Kidney epithelial cell (primary cell): ENCODE data around the gene HINT2. TPM values are rescaled to one million over a fixed set of nuclear protein-coding genes. Genes with fewer than 3 reads are reported as not detected.

Source experiments
- DNase-seq: peaks from one replicate; pipeline ENCODE4 v3.0.0-alpha.2; 2010; ENCODE audit warnings: low read depth
- H3K27me3 ChIP-seq: 2 replicates; pipeline ENCODE4 v1.6.0; 2011; ENCODE audit warnings: low read length; ENCODE audit not compliant: control insufficient read depth, insufficient read depth
- H3K36me3 ChIP-seq: 2 replicates; pipeline ENCODE4 v1.5.1; 2011; ENCODE audit warnings: low read length; ENCODE audit not compliant: control insufficient read depth, insufficient read depth
- H3K4me3 ChIP-seq: 2 replicates; pipeline ENCODE4 v1.5.1; 2011; ENCODE audit warnings: low read depth, mild to moderate bottlenecking, control low read depth, low read length
- CTCF ChIP-seq: IDR thresholded peaks from 2 replicates; pipeline ENCODE4 v1.5.1; 2011; ENCODE audit warnings: mild to moderate bottlenecking, moderate library complexity, low read length, control low read depth, inconsistent platforms; ENCODE audit not compliant: insufficient read depth, poor library complexity, severe bottlenecking
- total RNA-seq: library from RNA; depleted of rRNA; stranded (reverse); fragments of >200 nt; gene quantifications from 2 replicates; pipeline ENCODE4 v1.2.3, GENCODE V29; 2015

HINT2 gene
- total RNA-seq, 1 donor from 2014 or later: 54.9 TPM

GRCh38 chr9:35829764-35830096 is 14.9 kb upstream of the HINT2 start:
- Histone ChIP-seq H3K4me3 (peak overlapping the region; percentile 54), H3K36me3 (no peaks in the 10 kb centered on the region), H3K27me3 (no peaks in the 10 kb centered on the region)
- no peak for DNase-seq
- no peak for TF ChIP-seq CTCF

GRCh38 chr9:35829084-35829763 is 14.4 kb upstream of the HINT2 start, which contains the start of gene TMEM8B:
TMEM8B (plus strand) TSS chr9:35829228; CDS start chr9:35829448, 220 bp downstream.
- H3K4me3 ChIP-seq: peak within 1 kb of the TSS; percentile 54
- DNase-seq: peak; percentile 81
- no peak for TF ChIP-seq CTCF
- H3K27me3 ChIP-seq: no peaks in the 10 kb centered on the region
- no peaks in the 10 kb centered on the region for H3K36me3 ChIP-seq

GRCh38 chr9:35828716-35829083 is 13.9 kb upstream of the HINT2 start, which contains the start of gene FAM221B:
FAM221B (minus strand) TSS chr9:35828732; CDS start chr9:35826161, 2,571 bp downstream.
- Histone ChIP-seq H3K36me3 (no peaks in the 10 kb centered on the region), H3K27me3 (no peaks in the 10 kb centered on the region), H3K4me3 (peak within 1 kb of the TSS; percentile 54)
- TF ChIP-seq CTCF: no peak
- DNase-seq: no peak

GRCh38 chr9:35827486-35827885 is 12.6 kb upstream of the HINT2 start:
- no peak overlapping the region for H3K4me3 ChIP-seq
- DNase-seq: no peak
- no peaks in the 10 kb centered on the region for H3K27me3 ChIP-seq
- TF ChIP-seq CTCF: no peak
- H3K36me3 ChIP-seq: no peaks in the 10 kb centered on the region

- DNase-seq: no peak
Observed at GRCh38 chr9:35826071-35826701, 11.3 kb upstream of the HINT2 start.

More at GRCh38 chr9:35826071-35826701, 11.3 kb upstream of the HINT2 start:
- no peak overlapping the region for H3K4me3 ChIP-seq
- TF ChIP-seq CTCF: peak; percentile 77
- H3K27me3 ChIP-seq: no peaks in the 10 kb centered on the region
- H3K36me3 ChIP-seq: no peaks in the 10 kb centered on the region
